HG03280 (cell line): Measurements from ENCODE around the gene TCN2.
A peak's percentile ranks its signal among the peaks of the same experiment; 100 is the strongest.
"Not testable (repeated sequence)": the region's sequence is repeated elsewhere in the genome, so short reads cannot be mapped to it uniquely, and the experiment has no call there.

Experiments
- ATAC-seq: cut with Tn5 transposase; IDR thresholded peaks from one replicate; pipeline ENCODE4 v1.9.1; 2021; ENCODE audit warnings: mild to moderate bottlenecking, moderate library complexity; ENCODE audit not compliant: unreplicated experiment

TCN2 gene

GRCh38 chr22:30575859-30576258 is 31.1 kb upstream of the TCN2 start:
- ATAC-seq: no peak

GRCh38 chr22:30578481-30578880 is 28.5 kb upstream of the TCN2 start:
- no peak for ATAC-seq

GRCh38 chr22:30580896-30581295 is 26.1 kb upstream of the TCN2 start:
- no peak for ATAC-seq

DNA sequence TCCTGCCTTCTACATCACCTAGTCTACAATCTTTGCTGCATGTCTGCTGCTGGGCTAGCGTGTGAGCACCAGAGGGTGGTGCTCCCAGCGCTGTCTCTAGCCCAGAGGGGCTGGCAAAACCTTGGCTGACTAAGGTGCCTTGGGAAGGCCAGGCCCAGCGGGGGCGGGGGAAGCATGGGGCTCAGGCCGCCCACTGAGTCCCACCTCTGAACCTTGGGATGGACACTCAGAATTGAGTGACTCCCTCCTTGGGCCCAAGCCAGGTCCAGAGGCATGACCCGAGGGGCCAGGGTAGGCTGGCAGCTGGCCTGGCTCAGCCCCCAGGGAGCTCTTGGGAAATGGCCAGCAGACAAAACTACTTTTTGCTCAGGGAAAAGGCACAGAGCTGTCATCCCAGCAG is 24.9 kb upstream of the TCN2 start:
- no peak for ATAC-seq

DNA sequence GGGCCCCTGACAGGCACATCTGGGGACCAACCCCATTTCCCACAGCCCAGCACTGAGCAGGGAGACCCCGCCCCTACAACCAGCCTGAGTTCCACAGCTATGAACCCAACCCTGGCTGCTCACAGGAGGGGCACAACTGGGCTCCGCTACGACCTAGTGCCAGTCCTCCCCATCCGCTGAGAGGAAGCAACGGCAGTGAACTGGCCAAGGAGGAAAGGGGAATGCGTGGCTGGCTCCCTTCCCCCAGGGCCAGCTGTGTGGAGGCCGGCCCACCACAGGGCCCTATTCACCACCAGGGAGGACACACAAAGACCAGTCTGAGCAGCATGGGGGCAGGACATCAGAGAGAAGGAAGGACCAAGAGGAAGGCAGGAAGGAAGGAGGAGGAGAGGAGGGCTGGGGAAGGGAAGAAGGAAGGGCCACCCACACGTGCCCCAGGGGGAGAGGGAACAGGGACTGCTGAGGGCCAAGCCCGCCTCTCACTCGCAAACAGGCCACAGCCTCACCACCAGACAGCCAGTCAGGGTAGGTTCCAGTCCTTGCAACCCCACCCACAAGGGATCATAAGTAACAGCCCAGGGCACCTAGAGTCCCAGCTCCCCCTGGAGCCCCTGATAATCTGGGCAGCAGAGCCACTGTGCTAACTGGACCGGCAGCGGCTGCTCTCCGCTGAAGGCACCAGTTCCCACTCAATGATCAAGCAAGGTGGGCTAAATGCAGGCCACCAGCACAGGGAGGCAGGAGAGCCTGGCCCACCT is 24.0 kb upstream of the TCN2 start:
- no peak for ATAC-seq

GRCh38 chr22:30584441-30584840 is 22.5 kb upstream of the TCN2 start:
- no peak for ATAC-seq

DNA sequence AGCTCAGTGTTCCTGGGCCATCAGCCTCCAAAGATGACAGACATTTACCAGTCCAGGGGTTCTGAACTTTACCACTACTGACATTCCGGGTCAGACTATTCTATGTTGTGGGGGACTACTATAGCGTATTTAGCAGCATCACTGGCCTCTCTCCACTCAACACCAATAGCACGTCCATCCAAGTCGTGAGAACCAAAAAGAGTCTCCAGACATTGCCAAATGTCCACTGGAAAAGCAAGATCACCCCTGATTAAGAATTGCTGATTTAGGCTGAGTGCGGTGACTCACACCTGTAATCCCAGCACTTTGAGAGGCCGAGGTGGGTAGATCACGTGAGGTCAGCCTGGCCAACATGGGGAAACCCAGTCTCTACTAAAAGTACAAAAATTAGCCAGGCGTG is 20.6 kb upstream of the TCN2 start:
- no peak for ATAC-seq

DNA sequence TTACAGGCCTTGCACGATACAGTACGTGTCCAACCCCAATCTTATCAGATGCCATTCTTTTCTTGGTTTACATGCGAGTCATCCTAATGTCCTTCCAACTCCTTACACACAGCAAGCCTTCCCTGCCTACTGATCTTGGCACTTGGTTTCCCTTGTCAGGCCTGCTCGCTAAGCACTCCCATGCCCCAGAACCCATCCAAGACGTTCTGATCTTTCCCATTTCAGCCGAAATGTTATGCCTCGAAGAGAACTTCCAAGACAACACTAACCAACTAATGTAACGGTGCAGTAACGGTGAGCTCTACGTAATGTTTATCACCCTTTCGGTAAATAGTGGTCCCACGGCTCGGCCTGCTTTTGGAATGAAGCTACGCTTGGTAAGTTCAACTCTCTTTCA is 15.8 kb upstream of the TCN2 start:
- ATAC-seq: no peak

- peak; percentile 98 for ATAC-seq
These were observed 15.2 kb upstream of the TCN2 start, which contains the start of gene PES1 for GRCh38 chr22:30591588-30592359. Gene PES1, minus strand, starts transcription at chr22:30591910. Its CDS starts 77 bp downstream, at chr22:30591833.

- not testable (repeated sequence) for ATAC-seq
These were observed 14.6 kb upstream of the TCN2 start for GRCh38 chr22:30592360-30592713.

DNA sequence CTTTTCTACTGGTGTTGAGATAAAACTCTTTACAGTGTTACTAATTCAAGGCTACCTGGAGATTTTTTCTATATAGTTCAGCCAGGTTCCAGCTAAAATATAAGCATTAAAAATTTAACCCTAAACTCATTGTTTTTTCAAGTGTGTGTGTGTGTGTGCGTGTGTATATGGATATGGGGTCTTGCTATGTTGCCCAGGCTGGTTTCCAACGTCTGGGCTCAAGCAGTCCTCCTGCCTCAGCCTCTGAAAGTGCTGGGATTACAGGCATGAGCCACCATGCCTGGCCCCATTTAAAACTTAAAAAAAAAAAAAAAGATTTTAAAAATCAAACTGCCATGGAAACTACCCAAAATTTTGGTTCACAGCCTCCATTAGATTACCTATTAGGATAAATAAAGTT is 10.8 kb upstream of the TCN2 start:
- no peak for ATAC-seq

GRCh38 chr22:30596886-30597285 is 10.1 kb upstream of the TCN2 start:
- no peak for ATAC-seq

DNA sequence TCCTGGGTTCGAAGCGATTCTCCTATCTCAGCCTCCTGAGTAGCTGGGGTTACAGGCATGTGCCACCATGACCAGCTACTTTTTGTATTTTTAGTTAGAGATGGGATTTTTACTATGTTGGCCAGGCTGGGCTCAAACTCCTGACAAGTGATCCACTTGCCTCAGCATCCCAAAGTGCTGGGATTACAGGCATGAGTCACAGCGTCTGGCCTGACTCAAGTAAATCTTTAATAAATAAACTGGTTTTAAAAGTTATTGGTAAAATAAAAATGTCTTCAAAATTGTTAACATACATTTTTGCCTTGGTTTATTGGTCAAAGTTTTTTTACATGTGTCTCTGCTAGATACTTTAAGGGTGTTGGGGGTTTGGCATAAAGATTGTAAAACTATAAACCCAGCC is 8.0 kb upstream of the TCN2 start:
- ATAC-seq: no peak

DNA sequence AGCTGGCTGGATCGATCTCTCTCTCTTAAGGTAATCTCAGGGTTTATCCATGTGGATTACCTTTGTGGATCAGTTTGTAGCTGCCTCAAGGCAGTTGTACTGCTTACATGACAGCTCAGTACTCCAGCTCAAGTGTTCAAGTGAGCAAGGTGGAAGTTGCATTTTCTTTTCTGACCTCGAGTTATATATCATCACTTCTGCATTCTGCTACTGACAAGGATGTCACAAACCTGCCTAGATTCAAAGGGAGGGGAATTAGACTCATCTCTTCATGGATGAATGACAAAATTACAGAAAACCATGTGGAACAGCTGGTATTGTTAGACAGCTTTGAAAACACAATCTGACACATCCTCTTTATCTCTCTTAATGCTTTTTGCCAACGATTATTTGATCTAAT is 6.1 kb upstream of the TCN2 start:
- ATAC-seq: no peak

- no peak for ATAC-seq
These were observed 5.5 kb upstream of the TCN2 start for GRCh38 chr22:30601464-30601863.

DNA sequence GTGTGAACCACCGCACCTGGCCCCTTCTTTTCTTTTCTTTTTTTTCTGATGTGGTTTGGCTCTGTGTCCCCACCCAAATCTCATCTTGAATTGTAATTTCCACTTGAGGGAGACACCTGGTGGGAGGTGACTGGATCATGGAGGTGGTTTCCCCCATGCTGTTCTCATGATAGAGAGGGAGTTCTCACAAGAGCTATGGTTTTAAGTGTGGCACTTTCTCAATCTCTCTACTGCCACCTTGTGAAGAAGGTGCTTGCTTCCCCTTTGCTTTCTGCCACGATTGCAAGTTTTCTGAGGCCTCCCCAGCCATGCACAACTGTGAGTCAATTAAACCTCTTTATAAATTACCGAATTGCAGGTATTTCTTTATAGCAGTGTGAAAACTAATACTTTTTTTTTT is 4.9 kb upstream of the TCN2 start:
- no peak for ATAC-seq

DNA sequence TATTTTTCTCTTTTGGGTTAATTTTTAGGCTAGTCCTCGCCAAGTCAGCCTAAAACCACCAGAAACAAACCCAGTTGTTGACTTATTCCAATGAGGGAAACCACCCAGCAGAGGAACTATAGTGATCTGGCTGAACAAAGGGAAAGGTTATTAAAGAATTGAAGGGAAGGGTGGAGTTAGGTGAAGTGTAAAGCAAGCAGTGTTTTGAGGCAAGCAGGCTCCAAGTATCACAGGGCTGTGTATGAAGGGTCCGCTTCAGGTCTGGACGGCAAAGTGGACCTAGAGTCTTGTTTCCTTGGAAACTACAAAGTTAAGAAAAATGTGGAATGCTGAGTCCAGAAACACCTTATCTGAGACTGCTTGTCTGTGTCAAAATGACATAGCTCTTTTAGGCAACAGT is 3.2 kb upstream of the TCN2 start:
- ATAC-seq: no peak

GRCh38 chr22:30604723-30605122 is 2.3 kb upstream of the TCN2 start:
- ATAC-seq: no peak

DNA sequence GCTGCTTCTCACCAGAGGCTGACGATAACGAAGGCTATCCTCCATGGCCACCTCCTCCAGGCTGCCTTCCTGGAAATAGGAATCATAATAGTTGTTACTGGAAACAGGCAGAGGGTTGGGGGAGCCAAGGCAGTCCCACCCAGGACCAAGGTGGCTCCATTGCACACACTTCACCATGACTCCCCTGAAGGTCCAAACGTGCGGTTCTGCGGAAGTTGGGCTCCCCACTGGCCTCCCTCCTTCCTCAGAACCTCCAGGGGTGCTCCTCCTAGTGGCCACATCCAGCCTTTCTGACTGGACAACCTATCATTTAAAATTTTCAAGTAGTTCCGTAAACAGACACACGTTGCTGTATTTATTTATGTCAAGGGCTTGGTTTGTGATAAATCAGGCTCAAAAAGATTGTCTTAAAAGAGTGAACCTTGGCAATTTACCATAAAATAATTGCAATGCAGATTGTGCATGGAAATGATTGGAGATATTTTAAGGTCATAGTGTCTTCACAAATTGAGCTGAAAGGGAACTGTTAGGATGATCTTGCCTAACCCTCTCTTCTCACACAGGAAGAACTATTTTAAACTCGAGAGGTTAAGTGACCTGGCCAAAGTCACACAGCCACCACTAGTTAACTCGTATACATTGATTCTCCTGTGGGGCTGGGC is 1.4 kb upstream of the TCN2 start:
- ATAC-seq: no peak

- no peak for ATAC-seq
These were observed 441 bp downstream of the TCN2 start for GRCh38 chr22:30607300-30607930.

- ATAC-seq: no peak
These were observed 965 bp downstream of the TCN2 start for GRCh38 chr22:30607939-30608338.
